Measurements from ENCODE around the gene RYR1. TPM values are rescaled to one million over a fixed set of nuclear protein-coding genes. Genes with fewer than 3 reads are reported as not detected.

RYR1 gene
- total RNA-seq, 1 experiment from 2014 or later = 4.1 TPM

DNA sequence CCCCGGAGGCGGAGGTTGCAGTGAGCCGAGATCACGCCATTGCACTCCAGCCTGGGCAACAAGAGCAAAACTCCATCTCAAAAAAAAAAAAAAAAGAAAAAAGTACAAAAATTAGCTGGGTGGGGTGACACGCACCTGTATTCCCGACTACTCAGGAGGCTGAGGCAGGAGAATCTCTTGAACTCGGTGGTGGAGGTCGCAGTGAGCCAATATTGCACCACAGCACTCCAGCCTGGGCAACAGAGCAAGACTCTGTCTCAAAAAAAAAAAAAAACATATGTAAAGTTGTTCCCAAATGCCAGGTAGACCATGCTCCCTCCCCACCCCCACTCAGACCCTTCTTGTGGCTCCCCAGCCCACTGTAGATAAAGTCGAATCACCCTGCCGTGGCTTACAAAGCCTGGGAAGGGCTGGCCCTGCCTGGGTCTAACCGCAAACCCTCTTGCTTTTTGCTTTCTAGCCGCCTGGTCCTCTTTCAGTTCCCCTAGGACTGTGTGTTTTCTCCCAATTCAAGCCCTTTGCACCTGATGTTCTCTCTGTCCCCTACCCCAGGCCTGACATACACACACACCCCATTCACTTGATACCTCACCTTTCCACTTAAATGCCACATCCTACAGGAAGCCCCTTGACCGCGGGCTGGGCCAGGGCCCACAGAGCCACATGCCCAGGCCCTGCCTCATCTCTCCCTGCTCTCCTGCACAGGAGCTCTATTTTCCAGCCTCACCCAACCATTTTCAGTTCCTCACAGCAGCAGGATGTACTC, 149.9 kb downstream of the RYR1 start (continued):
- TF ChIP-seq REST (IDR thresholded peaks at IDR 0.05; ENCODE audit: low read depth) = no peak
- TF ChIP-seq ELF1 (IDR thresholded peaks at IDR 0.05; ENCODE audit: borderline replicate concordance, low read depth) = no peak
- TF ChIP-seq SRF (IDR thresholded peaks at IDR 0.05; ENCODE audit: low read depth) = no peak
- TF ChIP-seq JUND (IDR thresholded peaks at IDR 0.05) = no peak
- no peak for TF ChIP-seq EZH2phosphoT487 (IDR thresholded peaks at IDR 0.05; ENCODE audit: borderline replicate concordance)

DNA sequence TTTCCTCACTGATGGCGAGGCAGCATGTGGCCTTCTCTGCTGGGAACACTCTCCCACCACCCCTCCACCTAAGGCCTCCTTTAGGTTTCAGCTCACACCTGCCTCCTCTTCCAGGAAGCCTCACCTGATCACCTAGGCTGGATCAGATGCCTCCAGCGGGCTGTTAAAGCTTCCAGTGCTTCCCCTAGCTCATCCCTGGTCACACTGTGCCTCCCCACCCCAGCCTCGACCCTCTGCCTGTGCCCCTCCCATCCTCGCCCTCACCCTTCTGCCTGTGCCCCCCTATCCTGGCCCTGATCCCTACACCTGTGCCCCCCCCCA, 150.5 kb downstream of the RYR1 start:
- CTCF ChIA-PET = no interaction called here
- TF ChIP-seq YY1 (IDR thresholded peaks at IDR 0.05; ENCODE audit: extremely low read depth, insufficient replicate concordance, low read depth, low read length) (no peak), POLR2AphosphoS5 (IDR thresholded peaks at IDR 0.05; ENCODE audit: low read depth, low read length) (no peak), TCF7L2 (IDR thresholded peaks at IDR 0.05; ENCODE audit: borderline replicate concordance, extremely low read depth, insufficient read depth, insufficient read length) (no peak), ELF1 (IDR thresholded peaks at IDR 0.05; ENCODE audit: borderline replicate concordance, low read depth) (no peak), REST (IDR thresholded peaks at IDR 0.05; ENCODE audit: low read depth) (no peak), CTCF (IDR thresholded peaks at IDR 0.05 in 2 of 3, conservative IDR thresholded peaks at IDR 0.05 in 1 of 3; ENCODE audit: borderline replicate concordance in 1 of 3, insufficient read depth in 1 of 3, low read depth in 2 of 3, low read length in 2 of 3) (no peak), CBX3 (IDR thresholded peaks at IDR 0.05; ENCODE audit: low read depth) (no peak)
- TF ChIP-seq, protein P1, sequence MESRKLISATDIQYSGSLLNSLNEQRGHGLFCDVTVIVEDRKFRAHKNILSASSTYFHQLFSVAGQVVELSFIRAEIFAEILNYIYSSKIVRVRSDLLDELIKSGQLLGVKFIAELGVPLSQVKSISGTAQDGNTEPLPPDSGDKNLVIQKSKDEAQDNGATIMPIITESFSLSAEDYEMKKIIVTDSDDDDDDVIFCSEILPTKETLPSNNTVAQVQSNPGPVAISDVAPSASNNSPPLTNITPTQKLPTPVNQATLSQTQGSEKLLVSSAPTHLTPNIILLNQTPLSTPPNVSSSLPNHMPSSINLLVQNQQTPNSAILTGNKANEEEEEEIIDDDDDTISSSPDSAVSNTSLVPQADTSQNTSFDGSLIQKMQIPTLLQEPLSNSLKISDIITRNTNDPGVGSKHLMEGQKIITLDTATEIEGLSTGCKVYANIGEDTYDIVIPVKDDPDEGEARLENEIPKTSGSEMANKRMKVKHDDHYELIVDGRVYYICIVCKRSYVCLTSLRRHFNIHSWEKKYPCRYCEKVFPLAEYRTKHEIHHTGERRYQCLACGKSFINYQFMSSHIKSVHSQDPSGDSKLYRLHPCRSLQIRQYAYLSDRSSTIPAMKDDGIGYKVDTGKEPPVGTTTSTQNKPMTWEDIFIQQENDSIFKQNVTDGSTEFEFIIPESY (IDR thresholded peaks at IDR 0.05; ENCODE audit: extremely low read depth, insufficient replicate concordance, low read length) = no peak

More for the DNA sequence above, 150.5 kb downstream of the RYR1 start:
- no peaks in the 10 kb centered on the region for H3K36me3 ChIP-seq (ENCODE audit: control insufficient read depth in 1 of 2, insufficient read depth in 2 of 2, low read length in 2 of 2)
- no peak overlapping the region for H2AFZ ChIP-seq (ENCODE audit: low read depth, low read length, poor library complexity, severe bottlenecking)
- no peaks in the 10 kb centered on the region for H3K9me3 ChIP-seq (ENCODE audit: control insufficient read depth in 1 of 2, insufficient read depth in 1 of 2, low read depth in 1 of 2, low read length in 2 of 2)
- no peak overlapping the region for H3K9ac ChIP-seq (ENCODE audit: low read length)
- DNase-seq (ENCODE audit: low read depth, low spot score) (no peak), ATAC-seq (no peak)
- no peak overlapping the region for H3K27ac ChIP-seq (ENCODE audit: low read depth, low read length)
- H4K20me1 ChIP-seq (ENCODE audit: insufficient read depth) = no peaks in the 10 kb centered on the region
- no peaks in the 10 kb centered on the region for H3K79me2 ChIP-seq (ENCODE audit: insufficient read depth, low read length)
- ChIA-PET POLR2A (no interaction called here), RAD21 (ENCODE audit: low non-redundant PET in 1 of 2, low total read pairs in 2 of 2, uncharacterized antibody in 2 of 2, unreplicated experiment in 2 of 2) (no interaction called here)
- H3K27me3 ChIP-seq (ENCODE audit: insufficient read depth, low read length) = no peaks in the 10 kb centered on the region
- no peak overlapping the region for H3K4me3 ChIP-seq (replicated peaks in 1 of 2; ENCODE audit: low read depth in 1 of 2, low read length in 2 of 2)
- H3K4me2 ChIP-seq (ENCODE audit: low read length) = no peak overlapping the region
- no peaks in the 10 kb centered on the region for H3K4me1 ChIP-seq (ENCODE audit: control insufficient read depth in 1 of 2, insufficient read depth in 2 of 2, low read length in 2 of 2)
- intact Hi-C loops (cut with micrococcal nuclease) = no loop called here
- no TSS peak for BruUV-seq (replicated peaks)
- H3K9me2 ChIP-seq (ENCODE audit: insufficient read depth) = no peaks in the 10 kb centered on the region

Measured in HCT116 (cell line).